ENCODE data around the gene RARB.

DNA sequence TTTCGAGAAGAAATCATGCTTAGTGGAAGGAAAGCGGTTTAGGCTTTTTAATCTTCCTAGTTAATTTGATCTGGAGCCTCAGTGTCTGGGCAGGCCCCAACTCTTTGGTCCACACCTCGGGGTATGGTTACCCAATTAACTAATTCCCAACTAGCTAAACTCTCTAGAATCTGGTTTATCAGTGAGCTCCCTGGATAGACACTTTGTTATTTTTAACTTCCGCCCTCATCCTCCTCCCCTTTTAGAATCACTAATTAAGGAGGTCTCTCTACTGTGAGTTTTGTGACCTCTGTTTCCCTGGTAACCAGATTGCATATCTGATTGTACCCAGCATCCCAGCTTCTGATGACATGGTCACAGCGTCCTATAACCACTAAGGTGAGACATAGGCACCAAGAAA lies 112.2 kb downstream of the RARB start:
- no peak for TF ChIP-seq EZH2 (IDR thresholded peaks at IDR 0.05; ENCODE audit: low read depth, unreplicated experiment)
- no peak for TF ChIP-seq JUNB (IDR thresholded peaks at IDR 0.05; ENCODE audit: unreplicated experiment)
- TF ChIP-seq, protein P1, sequence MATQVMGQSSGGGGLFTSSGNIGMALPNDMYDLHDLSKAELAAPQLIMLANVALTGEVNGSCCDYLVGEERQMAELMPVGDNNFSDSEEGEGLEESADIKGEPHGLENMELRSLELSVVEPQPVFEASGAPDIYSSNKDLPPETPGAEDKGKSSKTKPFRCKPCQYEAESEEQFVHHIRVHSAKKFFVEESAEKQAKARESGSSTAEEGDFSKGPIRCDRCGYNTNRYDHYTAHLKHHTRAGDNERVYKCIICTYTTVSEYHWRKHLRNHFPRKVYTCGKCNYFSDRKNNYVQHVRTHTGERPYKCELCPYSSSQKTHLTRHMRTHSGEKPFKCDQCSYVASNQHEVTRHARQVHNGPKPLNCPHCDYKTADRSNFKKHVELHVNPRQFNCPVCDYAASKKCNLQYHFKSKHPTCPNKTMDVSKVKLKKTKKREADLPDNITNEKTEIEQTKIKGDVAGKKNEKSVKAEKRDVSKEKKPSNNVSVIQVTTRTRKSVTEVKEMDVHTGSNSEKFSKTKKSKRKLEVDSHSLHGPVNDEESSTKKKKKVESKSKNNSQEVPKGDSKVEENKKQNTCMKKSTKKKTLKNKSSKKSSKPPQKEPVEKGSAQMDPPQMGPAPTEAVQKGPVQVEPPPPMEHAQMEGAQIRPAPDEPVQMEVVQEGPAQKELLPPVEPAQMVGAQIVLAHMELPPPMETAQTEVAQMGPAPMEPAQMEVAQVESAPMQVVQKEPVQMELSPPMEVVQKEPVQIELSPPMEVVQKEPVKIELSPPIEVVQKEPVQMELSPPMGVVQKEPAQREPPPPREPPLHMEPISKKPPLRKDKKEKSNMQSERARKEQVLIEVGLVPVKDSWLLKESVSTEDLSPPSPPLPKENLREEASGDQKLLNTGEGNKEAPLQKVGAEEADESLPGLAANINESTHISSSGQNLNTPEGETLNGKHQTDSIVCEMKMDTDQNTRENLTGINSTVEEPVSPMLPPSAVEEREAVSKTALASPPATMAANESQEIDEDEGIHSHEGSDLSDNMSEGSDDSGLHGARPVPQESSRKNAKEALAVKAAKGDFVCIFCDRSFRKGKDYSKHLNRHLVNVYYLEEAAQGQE (IDR thresholded peaks at IDR 0.05; ENCODE audit: unreplicated experiment), result no peak
- no peak for TF ChIP-seq ZNF114 (CRISPR knock-in tag; IDR thresholded peaks at IDR 0.05)
- TF ChIP-seq, protein P2, sequence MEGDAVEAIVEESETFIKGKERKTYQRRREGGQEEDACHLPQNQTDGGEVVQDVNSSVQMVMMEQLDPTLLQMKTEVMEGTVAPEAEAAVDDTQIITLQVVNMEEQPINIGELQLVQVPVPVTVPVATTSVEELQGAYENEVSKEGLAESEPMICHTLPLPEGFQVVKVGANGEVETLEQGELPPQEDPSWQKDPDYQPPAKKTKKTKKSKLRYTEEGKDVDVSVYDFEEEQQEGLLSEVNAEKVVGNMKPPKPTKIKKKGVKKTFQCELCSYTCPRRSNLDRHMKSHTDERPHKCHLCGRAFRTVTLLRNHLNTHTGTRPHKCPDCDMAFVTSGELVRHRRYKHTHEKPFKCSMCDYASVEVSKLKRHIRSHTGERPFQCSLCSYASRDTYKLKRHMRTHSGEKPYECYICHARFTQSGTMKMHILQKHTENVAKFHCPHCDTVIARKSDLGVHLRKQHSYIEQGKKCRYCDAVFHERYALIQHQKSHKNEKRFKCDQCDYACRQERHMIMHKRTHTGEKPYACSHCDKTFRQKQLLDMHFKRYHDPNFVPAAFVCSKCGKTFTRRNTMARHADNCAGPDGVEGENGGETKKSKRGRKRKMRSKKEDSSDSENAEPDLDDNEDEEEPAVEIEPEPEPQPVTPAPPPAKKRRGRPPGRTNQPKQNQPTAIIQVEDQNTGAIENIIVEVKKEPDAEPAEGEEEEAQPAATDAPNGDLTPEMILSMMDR (conservative IDR thresholded peaks at IDR 0.05; ENCODE audit: low read depth in 2 of 2), result no peak
- TF ChIP-seq, protein P3, sequence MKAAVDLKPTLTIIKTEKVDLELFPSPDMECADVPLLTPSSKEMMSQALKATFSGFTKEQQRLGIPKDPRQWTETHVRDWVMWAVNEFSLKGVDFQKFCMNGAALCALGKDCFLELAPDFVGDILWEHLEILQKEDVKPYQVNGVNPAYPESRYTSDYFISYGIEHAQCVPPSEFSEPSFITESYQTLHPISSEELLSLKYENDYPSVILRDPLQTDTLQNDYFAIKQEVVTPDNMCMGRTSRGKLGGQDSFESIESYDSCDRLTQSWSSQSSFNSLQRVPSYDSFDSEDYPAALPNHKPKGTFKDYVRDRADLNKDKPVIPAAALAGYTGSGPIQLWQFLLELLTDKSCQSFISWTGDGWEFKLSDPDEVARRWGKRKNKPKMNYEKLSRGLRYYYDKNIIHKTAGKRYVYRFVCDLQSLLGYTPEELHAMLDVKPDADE (IDR thresholded peaks at IDR 0.05), result no peak
- TF ChIP-seq CREB1 (CRISPR knock-in tag; IDR thresholded peaks at IDR 0.05; ENCODE audit: low read depth), result no peak
- no peak for TF ChIP-seq POLR2AphosphoS5 (IDR thresholded peaks at IDR 0.05; ENCODE audit: low read depth)

Data from GM23338 (cell line).